ENCODE data around the gene TALDO1. TPM values are rescaled to one million over a fixed set of nuclear protein-coding genes. Genes with fewer than 3 reads are reported as not detected.

The TALDO1 gene
- total RNA-seq, 1 donor from 2014 or later = 101 TPM

- H3K4me1 Mint-ChIP-seq = peaks cover 16% of the 10 kb centered on the region
- peak overlapping the region; percentile 83 for H3K4me3 Mint-ChIP-seq
- H3K27me3 ChIP-seq = no peaks in the 10 kb centered on the region
- peaks cover 30% of the 10 kb centered on the region for H3F3A ChIP-seq (ENCODE audit: low read depth)
- peaks cover 2% of the 10 kb centered on the region for H3K27me3 Mint-ChIP-seq (ENCODE audit: insufficient read depth, low read depth)
- no peaks in the 10 kb centered on the region for H3K36me3 ChIP-seq
- DNase-seq (ENCODE audit: low spot score) = no peak
- peaks cover 15% of the 10 kb centered on the region for H4K20me1 ChIP-seq (ENCODE audit: low read depth)
- TF ChIP-seq EZH2phosphoT487 (IDR thresholded peaks at IDR 0.05) (no peak), EZH2 (IDR thresholded peaks at IDR 0.05) (no peak)
- peaks cover 12% of the 10 kb centered on the region for H3K4me1 ChIP-seq
- H3K9me3 Mint-ChIP-seq = no peaks in the 10 kb centered on the region
- peak overlapping the region; percentile 72 for H3K4me3 ChIP-seq
- H3K79me2 ChIP-seq (ENCODE audit: low read depth) = peaks cover 20% of the 10 kb centered on the region
- peak overlapping the region; percentile 22 for H3K9ac ChIP-seq
- H3K36me3 Mint-ChIP-seq = no peaks in the 10 kb centered on the region
- no peak overlapping the region for H3K27ac ChIP-seq
- H2AFZ ChIP-seq (replicated peaks) = no peak overlapping the region
- no peak overlapping the region for H3K27ac Mint-ChIP-seq
- no peaks in the 10 kb centered on the region for H3K9me3 ChIP-seq (ENCODE audit: low read depth)
- peak overlapping the region; percentile 94 for H3K4me2 ChIP-seq
Observed at GRCh38 chr11:803770-804598, 56.7 kb downstream of the TALDO1 start.

- TF ChIP-seq EZH2 (IDR thresholded peaks at IDR 0.05) (no peak), CTCF (IDR thresholded peaks at IDR 0.05) (no peak), EZH2phosphoT487 (IDR thresholded peaks at IDR 0.05) (no peak)
- peak overlapping the region; percentile 53 for H2AFZ ChIP-seq (replicated peaks)
Observed at GRCh38 chr11:804599-804964, 57.3 kb downstream of the TALDO1 start.

GRCh38 chr11:808427-809286 is 61.4 kb downstream of the TALDO1 start:
- H3K27ac Mint-ChIP-seq = peak overlapping the region; percentile 87
- H3K9me3 ChIP-seq (ENCODE audit: low read depth) = no peaks in the 10 kb centered on the region
- peaks cover 8% of the 10 kb centered on the region for H3K36me3 Mint-ChIP-seq
- peak overlapping the region; percentile 86 for H3K4me3 ChIP-seq
- H3K27me3 ChIP-seq = no peaks in the 10 kb centered on the region
- H3K4me1 Mint-ChIP-seq = peaks cover 27% of the 10 kb centered on the region
- peak overlapping the region; percentile 97 for H2AFZ ChIP-seq (replicated peaks)
- H3K36me3 ChIP-seq = peaks cover 3% of the 10 kb centered on the region
- H3K27ac ChIP-seq = peak overlapping the region; percentile 31
- H3K9me3 Mint-ChIP-seq = no peaks in the 10 kb centered on the region
- TF ChIP-seq CTCF (IDR thresholded peaks at IDR 0.05) (no peak), EZH2phosphoT487 (IDR thresholded peaks at IDR 0.05) (no peak), EZH2 (IDR thresholded peaks at IDR 0.05) (no peak)
- H3K4me3 Mint-ChIP-seq = peak overlapping the region; percentile 94
- peaks cover 57% of the 10 kb centered on the region for H3F3A ChIP-seq (ENCODE audit: low read depth)
- H4K20me1 ChIP-seq (ENCODE audit: low read depth) = peaks cover 32% of the 10 kb centered on the region
- H3K27me3 Mint-ChIP-seq (ENCODE audit: insufficient read depth, low read depth) = peaks cover 3% of the 10 kb centered on the region
- DNase-seq (ENCODE audit: low spot score) = no peak
- peak overlapping the region; percentile 90 for H3K4me2 ChIP-seq
- H3K4me1 ChIP-seq = peaks cover 21% of the 10 kb centered on the region
- peaks cover 47% of the 10 kb centered on the region for H3K79me2 ChIP-seq (ENCODE audit: low read depth)
- peak overlapping the region; percentile 91 for H3K9ac ChIP-seq

More at GRCh38 chr11:804599-804964, 57.3 kb downstream of the TALDO1 start:
- peak overlapping the region; percentile 83 for H3K4me3 Mint-ChIP-seq
- Histone ChIP-seq H3K4me2 (peak overlapping the region; percentile 94), H3F3A (ENCODE audit: low read depth) (peaks cover 28% of the 10 kb centered on the region), H4K20me1 (ENCODE audit: low read depth) (peaks cover 9% of the 10 kb centered on the region), H3K36me3 (no peaks in the 10 kb centered on the region), H3K9ac (peak overlapping the region; percentile 22), H3K4me3 (peak overlapping the region; percentile 72), H3K9me3 (ENCODE audit: low read depth) (no peaks in the 10 kb centered on the region), H3K4me1 (peaks cover 12% of the 10 kb centered on the region), H3K27ac (no peak overlapping the region), H3K79me2 (ENCODE audit: low read depth) (peaks cover 23% of the 10 kb centered on the region), H3K27me3 (no peaks in the 10 kb centered on the region)
- peaks cover 17% of the 10 kb centered on the region for H3K4me1 Mint-ChIP-seq
- DNase-seq (ENCODE audit: low spot score) = no peak
- H3K27ac Mint-ChIP-seq = no peak overlapping the region
- H3K36me3 Mint-ChIP-seq = no peaks in the 10 kb centered on the region
- peaks cover 2% of the 10 kb centered on the region for H3K27me3 Mint-ChIP-seq (ENCODE audit: insufficient read depth, low read depth)
- no peaks in the 10 kb centered on the region for H3K9me3 Mint-ChIP-seq
